ENCODE measurements around the gene ZNF12. TPM values are rescaled to one million over a fixed set of nuclear protein-coding genes. Genes with fewer than 3 reads are reported as not detected.

ZNF12 gene
- total and polyA plus RNA-seq, 2 of the 8 experiments (the other 6 are each of a cell fraction or from before 2014, with no cell fraction given): 6.7 to 16.2 TPM

- no peak overlapping the region for H4K8ac ChIP-seq (ENCODE audit: extremely low read depth, insufficient read depth, low read length)
- H4K5ac ChIP-seq (ENCODE audit: insufficient read length, low read depth, low read length): no peak overlapping the region
- no peak overlapping the region for H2BK120ac ChIP-seq (replicated peaks; ENCODE audit: low read depth, low read length)
- CTCF ChIA-PET (ENCODE audit: partially characterized antibody): interaction anchor here (1.0 kb wide), 1 partner anchor 12 kb away, joined by 3 read pairs; no protein-coding TSS in a partner anchor
- peaks cover 0 to 10% (median 3%) of the 10 kb centered on the region in 4 experiments; a peak in 4 of 8 replicates for H3K36me3 ChIP-seq (ENCODE audit: control insufficient read depth in 2 of 4, insufficient read depth in 4 of 4, low read length in 3 of 4)
- H3K9me3 ChIP-seq (ENCODE audit: insufficient read depth in 2 of 2, low read depth in 1 of 2, low read length in 1 of 2): no peaks in the 10 kb centered on the region
- no peak for FAIRE-seq
- no peak overlapping the region for H2BK15ac ChIP-seq (ENCODE audit: low read length)
- H2BK5ac ChIP-seq (ENCODE audit: low read depth, low read length): no peak overlapping the region
- H3K27me3 ChIP-seq (replicated peaks in 1 of 4; ENCODE audit: control insufficient read depth in 3 of 4, extremely low read depth in 1 of 4, insufficient read depth in 3 of 4, low read length in 3 of 4): no peaks in the 10 kb centered on the region; a peak in 1 of 7 replicates
- no peak overlapping the region for H3K4me2 ChIP-seq (ENCODE audit: insufficient read depth in 1 of 2, low read depth in 2 of 2, low read length in 2 of 2)
- no peaks in the 10 kb centered on the region; a peak in 1 of 7 replicates for H3K4me1 ChIP-seq (replicated peaks in 1 of 4; ENCODE audit: control insufficient read depth in 3 of 4, insufficient read depth in 4 of 4, low read length in 3 of 4)
- H4K20me1 ChIP-seq (replicated peaks in 1 of 2; ENCODE audit: control insufficient read depth in 1 of 2, insufficient read depth in 2 of 2, low read length in 2 of 2): peaks cover 0 to 5% of the 10 kb centered on the region in 2 experiments
- H3K9ac ChIP-seq (replicated peaks in 1 of 4; ENCODE audit: extremely low read depth in 1 of 4, low read depth in 3 of 4, low read length in 3 of 4): no peak overlapping the region
- no peak overlapping the region for H3K14ac ChIP-seq (ENCODE audit: insufficient read length)
- H2BK20ac ChIP-seq (ENCODE audit: low read length): no peak overlapping the region
- no peak overlapping the region for H3K27ac ChIP-seq (ENCODE audit: low read depth, low read length)
- no peaks in the 10 kb centered on the region for H3K23me2 ChIP-seq (ENCODE audit: low read depth, low read length)
- no peak overlapping the region for H3K23ac ChIP-seq (ENCODE audit: insufficient read length)
- H3K56ac ChIP-seq (replicated peaks; ENCODE audit: insufficient read length, low read depth, low read length): no peak overlapping the region
- no peaks in the 10 kb centered on the region for H3K79me2 ChIP-seq (ENCODE audit: control insufficient read depth in 1 of 2, insufficient read depth in 2 of 2, low read length in 2 of 2)
- WGBS, 2 experiments (ENCODE audit: extremely low coverage in 1 of 2, insufficient coverage in 1 of 2, insufficient read length in 1 of 2, insufficient replicate concordance in 2 of 2, low coverage in 1 of 2, low lambda C conversion rate in 2 of 2, missing lambda C conversion rate in 1 of 2): 89% methylated on average over 8 of the region's 8 CpGs; no CpG with 5 or more reads in 1 of the 2 experiments
- DNase-seq (ENCODE audit: low read depth in 1 of 2, low spot score in 2 of 2): no peak
- H2AFZ ChIP-seq (ENCODE audit: low read length): no peak overlapping the region
- no peaks in the 10 kb centered on the region; the same call in 1 of the 2 replicates for H3K79me1 ChIP-seq (ENCODE audit: low read depth, low read length)
- H3K4ac ChIP-seq (replicated peaks; ENCODE audit: insufficient read length, low read depth, low read length): no peak overlapping the region
- H2AK5ac ChIP-seq (ENCODE audit: low read depth, low read length): no peak overlapping the region
- no peak overlapping the region for H3K18ac ChIP-seq (ENCODE audit: extremely low read depth, low read length)
- H2BK12ac ChIP-seq (ENCODE audit: low read depth, low read length): no peak overlapping the region
- no peak overlapping the region for H4K91ac ChIP-seq (replicated peaks; ENCODE audit: insufficient read length, low read length)
- POLR2A ChIA-PET (ENCODE audit: partially characterized antibody): interaction anchor here (0.7 to 0.9 kb wide), 2 partner anchors 65 to 119 kb away, joined by 3 read pairs; no protein-coding TSS in a partner anchor
- no peak overlapping the region for H3K4me3 ChIP-seq (ENCODE audit: extremely low read depth in 1 of 4, insufficient read depth in 2 of 4, low read depth in 3 of 4, low read length in 4 of 4)
- TF ChIP-seq RNF2 (IDR thresholded peaks at IDR 0.05; ENCODE audit: borderline replicate concordance, low read depth, low read length, missing control alignments, poor library complexity, severe bottlenecking): no peak
- no peak for TF ChIP-seq SRF (IDR thresholded peaks at IDR 0.05; ENCODE audit: low read depth, low read length)
- no peak for TF ChIP-seq CBX5 (IDR thresholded peaks at IDR 0.05; ENCODE audit: low read depth, low read length)
- TF ChIP-seq MAX (IDR thresholded peaks at IDR 0.05): no peak
- no peak for TF ChIP-seq KDM1A (IDR thresholded peaks at IDR 0.05; ENCODE audit: borderline replicate concordance, low read length)
- TF ChIP-seq POLR2AphosphoS5 (IDR thresholded peaks at IDR 0.05; ENCODE audit: low read depth, low read length): no peak
- no peak for TF ChIP-seq GTF2F1 (IDR thresholded peaks at IDR 0.05; ENCODE audit: borderline replicate concordance, low read depth, low read length)
- TF ChIP-seq RBBP5 (IDR thresholded peaks at IDR 0.05; ENCODE audit: borderline replicate concordance, low read depth, low read length): no peak
- TF ChIP-seq YY1 (IDR thresholded peaks at IDR 0.05; ENCODE audit: low read depth, low read length): no peak
- TF ChIP-seq ASH2L (IDR thresholded peaks at IDR 0.05; ENCODE audit: low read length): no peak
- TF ChIP-seq RAD21 (IDR thresholded peaks at IDR 0.05 in 1 of 2, conservative IDR thresholded peaks at IDR 0.05 in 1 of 2; ENCODE audit: low read depth in 2 of 2, low read length in 2 of 2): no peak
- no peak for TF ChIP-seq HDAC6 (IDR thresholded peaks at IDR 0.05; ENCODE audit: low read depth, low read length)
- TF ChIP-seq SIRT6 (IDR thresholded peaks at IDR 0.05; ENCODE audit: low read length): no peak
- no peak for TF ChIP-seq BRCA1 (IDR thresholded peaks at IDR 0.05; ENCODE audit: low read depth, low read length)
Measured at GRCh38 chr7:6646465-6646864, 60.3 kb downstream of the ZNF12 start.

Data from H1 (cell line).